NCI-H2196 (cell line): Measurements from ENCODE around the gene NCAPH2.
A peak's percentile ranks its signal among the peaks of the same experiment; 100 is the strongest.
"Not testable (repeated sequence)": the region's sequence is repeated elsewhere in the genome, so short reads cannot be mapped to it uniquely, and the experiment has no call there.

Experiments used
- DNase-seq: peaks from one replicate; lab custom pipeline; 2025; ENCODE audit not compliant: unreplicated experiment; lab: John Stamatoyannopoulos, UW

The NCAPH2 gene

GRCh38 chr22:50528682-50529415 lies 20.8 kb downstream of the NCAPH2 start:
- no peak for DNase-seq

GRCh38 chr22:50529416-50529896 lies 21.4 kb downstream of the NCAPH2 start:
- no peak for DNase-seq

- DNase-seq = no peak
These were observed 22.0 kb downstream of the NCAPH2 start, which contains the start of gene TYMP for GRCh38 chr22:50529897-50530579. TSS of gene TYMP (minus strand) at chr22:50530012. CDS start at chr22:50529709, 303 bp downstream.

- no peak for DNase-seq
These were observed 22.5 kb downstream of the NCAPH2 start for GRCh38 chr22:50530580-50530876.

- peak; percentile 59 for DNase-seq
These were observed 23.0 kb downstream of the NCAPH2 start for GRCh38 chr22:50530877-50531545.

GRCh38 chr22:50531546-50531961 lies 23.5 kb downstream of the NCAPH2 start:
- DNase-seq = peak; percentile 35

GRCh38 chr22:50531962-50532674 lies 24.1 kb downstream of the NCAPH2 start:
- no peak for DNase-seq

GRCh38 chr22:50532824-50533796 lies 25.1 kb downstream of the NCAPH2 start:
- DNase-seq = no peak

GRCh38 chr22:50533856-50534711 lies 26.1 kb downstream of the NCAPH2 start:
- DNase-seq = not testable (repeated sequence)

- DNase-seq = no peak
These were observed 27.1 kb downstream of the NCAPH2 start for GRCh38 chr22:50535113-50535512.

GRCh38 chr22:50536226-50536625 lies 28.2 kb downstream of the NCAPH2 start:
- DNase-seq = no peak

GRCh38 chr22:50537765-50538164 lies 29.7 kb downstream of the NCAPH2 start:
- no peak for DNase-seq

GRCh38 chr22:50540381-50540780 lies 32.4 kb downstream of the NCAPH2 start:
- DNase-seq = no peak

- DNase-seq = not testable (repeated sequence)
These were observed 33.6 kb downstream of the NCAPH2 start for GRCh38 chr22:50541667-50542026.

- DNase-seq = no peak
These were observed 34.4 kb downstream of the NCAPH2 start for GRCh38 chr22:50542416-50542927.

GRCh38 chr22:50544078-50544745 lies 36.2 kb downstream of the NCAPH2 start:
- DNase-seq = no peak

GRCh38 chr22:50544746-50545253 lies 36.8 kb downstream of the NCAPH2 start:
- DNase-seq = no peak
